GM23338 (cell line): ENCODE measurements around the gene GVQW3. TPM values are rescaled to one million over a fixed set of nuclear protein-coding genes. Genes with fewer than 3 reads are reported as not detected.

Experiments used
- ATAC-seq: fragments of 200-7000 bp; cut with Tn5 transposase; 3 replicates; pipeline ENCODE4 v1.9.1; 2020
- DNase-seq: peaks from one replicate; pipeline ENCODE4 v3.0.0-alpha.2; 2015; ENCODE audit warnings: low spot score
- H2AFZ ChIP-seq: fragments of 200-600 bp; sonication (generic); 2 replicates; pipeline ENCODE4 v1.8.0; 2016; ENCODE audit warnings: antibody characterized with exemption, mild to moderate bottlenecking, moderate library complexity
- H3F3A ChIP-seq: fragments of 200-600 bp; sonication (generic); replicated peaks from 2 replicates; pipeline ENCODE4 v1.8.0; 2017; ENCODE audit warnings: antibody characterized with exemption, mixed run types, low read depth
- H3K27ac ChIP-seq: fragments of 200-600 bp; sonication (generic); 2 replicates; pipeline ENCODE4 v1.6.1; 2016; ENCODE audit warnings: low read depth
- H3K27me3 ChIP-seq: fragments of 200-600 bp; sonication (generic); 2 replicates; pipeline ENCODE4 v1.8.0; 2016; ENCODE audit warnings: mild to moderate bottlenecking, mixed run types, moderate library complexity; ENCODE audit not compliant: insufficient read depth
- H3K36me3 ChIP-seq: fragments of 200-600 bp; sonication (generic); 2 replicates; pipeline ENCODE4 v1.8.0; 2016; ENCODE audit warnings: mild to moderate bottlenecking; ENCODE audit not compliant: insufficient read depth
- H3K4me1 ChIP-seq: fragments of 200-600 bp; sonication (generic); 2 replicates; pipeline ENCODE4 v1.8.0; 2016; ENCODE audit warnings: mild to moderate bottlenecking, moderate library complexity; ENCODE audit not compliant: insufficient read depth
- H3K4me2 ChIP-seq: fragments of 200-600 bp; sonication (generic); 2 replicates; pipeline ENCODE4 v1.7.1; 2017; ENCODE audit warnings: mixed run types
- H3K4me3 ChIP-seq: fragments of 200-600 bp; sonication (generic); 2 replicates; pipeline ENCODE4 v1.6.1; 2016; ENCODE audit warnings: mixed run types
- H3K79me2 ChIP-seq: fragments of 200-600 bp; sonication (generic); replicated peaks from 2 replicates; pipeline ENCODE4 v1.8.0; 2017; ENCODE audit warnings: mild to moderate bottlenecking; ENCODE audit not compliant: insufficient read depth
- H3K9me2 ChIP-seq: fragments of 200-600 bp; sonication (generic); 2 replicates; pipeline ENCODE4 v1.8.0; 2017; ENCODE audit not compliant: insufficient read depth
- H4K20me1 ChIP-seq: fragments of 200-600 bp; sonication (generic); replicated peaks from 2 replicates; pipeline ENCODE4 v1.8.0; 2017; ENCODE audit warnings: mild to moderate bottlenecking; ENCODE audit not compliant: insufficient read depth
- H3K27ac Mint-ChIP-seq: 2 replicates; pipeline ENCODE4 v1.8.0; 2020; ENCODE audit warnings: inconsistent platforms, mild to moderate bottlenecking, moderate library complexity, mixed read lengths
- H3K27me3 Mint-ChIP-seq: 3 replicates; pipeline ENCODE4 v1.8.0; 2022; ENCODE audit warnings: low read depth, mild to moderate bottlenecking, moderate library complexity, mixed read lengths, inconsistent platforms; ENCODE audit not compliant: insufficient read depth, poor library complexity
- H3K36me3 Mint-ChIP-seq: 3 replicates; pipeline ENCODE4 v1.8.0; 2021; ENCODE audit warnings: low read depth, mild to moderate bottlenecking, inconsistent platforms, moderate library complexity, mixed read lengths
- H3K4me1 Mint-ChIP-seq: 3 replicates; pipeline ENCODE4 v1.8.0; 2020; ENCODE audit warnings: mild to moderate bottlenecking, inconsistent platforms, mixed read lengths
- H3K4me3 Mint-ChIP-seq: 3 replicates; pipeline ENCODE4 v1.8.0; 2021; ENCODE audit warnings: moderate library complexity, mild to moderate bottlenecking, inconsistent platforms, mixed read lengths
- H3K9me3 Mint-ChIP-seq: 3 replicates; pipeline ENCODE4 v1.8.0; 2020; ENCODE audit warnings: moderate library complexity, mild to moderate bottlenecking, inconsistent platforms, mixed read lengths
- CREB1 ChIP-seq: fragments of 250-450 bp; sonication (Bioruptor Pico); IDR thresholded peaks from 2 replicates; pipeline ENCODE4 v1.5.0; 2020; ENCODE audit warnings: low read depth, mild to moderate bottlenecking, moderate library complexity
- CTCF ChIP-seq, 2 experiments: fragments of 200-600 bp in 1 of 2; sonication (generic) in 1 of 2; conservative IDR thresholded peaks; 2 replicates each; pipeline versions ENCODE4 v1.5.1 to v1.6.1; 2016 to 2017; ENCODE audit warnings: antibody characterized with exemption in 2 of 2, low read depth in 2 of 2, mild to moderate bottlenecking in 2 of 2, moderate library complexity in 1 of 2
- ETS1 ChIP-seq: IDR thresholded peaks from 2 replicates; pipeline ENCODE4 v1.6.1; 2016; ENCODE audit warnings: antibody characterized with exemption
- EZH2 ChIP-seq: fragments of 200-600 bp; sonication (generic); IDR thresholded peaks from one replicate; pipeline ENCODE4 v1.8.0; 2017; ENCODE audit warnings: antibody characterized with exemption, mild to moderate bottlenecking, low read depth; ENCODE audit not compliant: unreplicated experiment
- EZH2phosphoT487 ChIP-seq: fragments of 200-600 bp; sonication (generic); IDR thresholded peaks from one replicate; pipeline ENCODE4 v1.8.1; 2018; ENCODE audit warnings: antibody characterized with exemption; ENCODE audit not compliant: unreplicated experiment
- JUNB ChIP-seq: IDR thresholded peaks from one replicate; pipeline ENCODE4 v1.6.1; 2016; ENCODE audit warnings: antibody characterized with exemption; ENCODE audit not compliant: unreplicated experiment
- NANOG ChIP-seq: IDR thresholded peaks from 2 replicates; pipeline ENCODE4 v1.6.1; 2016; ENCODE audit warnings: antibody characterized with exemption, borderline replicate concordance
- POLR2AphosphoS5 ChIP-seq: IDR thresholded peaks from 2 replicates; pipeline ENCODE4 v1.6.1; 2016; ENCODE audit warnings: antibody characterized with exemption, low read depth
- REST ChIP-seq: IDR thresholded peaks from one replicate; pipeline ENCODE4 v1.6.1; 2018; ENCODE audit warnings: antibody characterized with exemption; ENCODE audit not compliant: unreplicated experiment
- STAT1 ChIP-seq: IDR thresholded peaks from one replicate; pipeline ENCODE4 v1.6.1; 2016; ENCODE audit warnings: antibody characterized with exemption; ENCODE audit not compliant: unreplicated experiment
- ZNF114 ChIP-seq: fragments of 250-450 bp; sonication (Bioruptor Pico); IDR thresholded peaks from 2 replicates; pipeline ENCODE4 v1.5.0; 2020; ENCODE audit warnings: mild to moderate bottlenecking, moderate library complexity
- ZNF331 ChIP-seq: fragments of 250-450 bp; sonication (Bioruptor Pico); IDR thresholded peaks from 2 replicates; pipeline ENCODE4 v1.5.0; 2020; ENCODE audit warnings: low read depth, mild to moderate bottlenecking, moderate library complexity
- ZNF462 ChIP-seq: fragments of 250-450 bp; sonication (Bioruptor Pico); IDR thresholded peaks from 2 replicates; pipeline ENCODE4 v1.5.0; 2020; ENCODE audit warnings: mild to moderate bottlenecking, moderate library complexity
- polyA plus RNA-seq: library from polyadenylated mRNA; unstranded; fragments of >200 nt; fragmentation: Nextera tagmentation; extraction: Ambion mirVana; gene quantifications from 2 replicates; pipeline ENCODE4 v1.2.1, GENCODE V29; 2016
- total RNA-seq: library from RNA; depleted of rRNA; stranded (reverse); fragments of >200 nt; shearing (Covaris generic); gene quantifications from 2 replicates; pipeline ENCODE4 v1.2.3, GENCODE V29; 2014

GVQW3 gene
- total and polyA plus RNA-seq, 2 experiments from 2014 or later = 3.5 to 4.9 TPM

GRCh38 chr11:76410851-76411357 is 29.8 kb downstream of the GVQW3 start:
- H2AFZ ChIP-seq = no peak overlapping the region
- Mint-ChIP-seq H3K4me3 (no peak overlapping the region), H3K4me1 (peaks cover 5% of the 10 kb centered on the region), H3K27me3 (no peaks in the 10 kb centered on the region), H3K36me3 (no peaks in the 10 kb centered on the region), H3K27ac (no peak overlapping the region), H3K9me3 (no peaks in the 10 kb centered on the region)
- TF ChIP-seq ZNF462 = no peak
- no peak for TF ChIP-seq EZH2phosphoT487
- no peak for TF ChIP-seq ETS1
- no peak for TF ChIP-seq POLR2AphosphoS5
- no peak for TF ChIP-seq JUNB
- no peak; a peak in 1 of 4 replicates for TF ChIP-seq CTCF (conservative IDR thresholded peaks at IDR 0.05; ENCODE audit: low read depth in 2 of 2)
- TF ChIP-seq ZNF114 (CRISPR knock-in tag) = no peak
- no peak for TF ChIP-seq NANOG
- no peak for TF ChIP-seq CREB1
- TF ChIP-seq ZNF331 (CRISPR knock-in tag) = no peak
- TF ChIP-seq EZH2 = no peak
- no peak for TF ChIP-seq REST
- TF ChIP-seq STAT1 = no peak
- no peaks in the 10 kb centered on the region for H3K79me2 ChIP-seq
- DNase-seq (no peak), ATAC-seq (no peak)
- no peaks in the 10 kb centered on the region for H3K27me3 ChIP-seq
- no peaks in the 10 kb centered on the region; the same call in 1 of the 2 replicates for H3K4me1 ChIP-seq
- H3F3A ChIP-seq = no peaks in the 10 kb centered on the region
- H4K20me1 ChIP-seq = 0 out of 2 replicates have a peak, but pooled peaks cover 5% of the 10 kb centered on the region
- H3K4me2 ChIP-seq = no peak overlapping the region
- H3K27ac ChIP-seq = no peak overlapping the region
- no peaks in the 10 kb centered on the region for H3K9me2 ChIP-seq
- no peak overlapping the region for H3K4me3 ChIP-seq
- no peaks in the 10 kb centered on the region for H3K36me3 ChIP-seq
